Mesothelial cell of epicardium (in vitro differentiated cells): ENCODE measurements around the gene CYP4B1. TPM values are rescaled to one million over a fixed set of nuclear protein-coding genes. Genes with fewer than 3 reads are reported as not detected.

Experiments
- DNase-seq, 2 experiments: peaks; one replicate each; pipeline ENCODE4 v3.0.0; 2021; ENCODE audit warnings: low spot score in 2 of 2; ENCODE audit not compliant: unreplicated experiment in 2 of 2
- H3K27ac Mint-ChIP-seq: 2 replicates; pipeline ENCODE4 v1.8.0; 2021; ENCODE audit warnings: mixed read lengths
- H3K27me3 Mint-ChIP-seq: 2 replicates; pipeline ENCODE4 v1.8.0; 2021; ENCODE audit warnings: low read depth, mixed read lengths
- H3K36me3 Mint-ChIP-seq: 2 replicates; pipeline ENCODE4 v1.8.0; 2021; ENCODE audit warnings: mixed read lengths
- H3K4me1 Mint-ChIP-seq: 2 replicates; pipeline ENCODE4 v1.8.0; 2021; ENCODE audit warnings: mixed read lengths
- H3K4me3 Mint-ChIP-seq: 2 replicates; pipeline ENCODE4 v1.8.0; 2021; ENCODE audit warnings: mild to moderate bottlenecking, moderate library complexity, mixed read lengths
- H3K9me3 Mint-ChIP-seq: 2 replicates; pipeline ENCODE4 v1.8.0; 2021; ENCODE audit warnings: mixed read lengths
- CTCF ChIP-seq: fragments of 200-600 bp; sonication (generic); IDR thresholded peaks from one replicate; pipeline ENCODE4 v1.5.0; 2021; ENCODE audit warnings: antibody characterized with exemption; ENCODE audit not compliant: unreplicated experiment
- total RNA-seq: library from RNA; stranded (reverse); gene quantifications from 3 replicates; pipeline ENCODE4 v1.2.1, GENCODE V29; 2021

The CYP4B1 gene
- total RNA-seq, 1 donor from 2014 or later, result 0.40 TPM

GRCh38 chr1:46818591-46818990 lies 19.7 kb downstream of the CYP4B1 start:
- TF ChIP-seq CTCF, result no peak
- Mint-ChIP-seq H3K27me3 (peaks cover 12% of the 10 kb centered on the region), H3K27ac (no peak overlapping the region), H3K36me3 (no peaks in the 10 kb centered on the region), H3K4me3 (no peak overlapping the region), H3K9me3 (no peaks in the 10 kb centered on the region), H3K4me1 (no peaks in the 10 kb centered on the region)
- no peak for DNase-seq

- Mint-ChIP-seq H3K36me3 (no peaks in the 10 kb centered on the region), H3K27ac (no peak overlapping the region), H3K4me3 (no peak overlapping the region), H3K27me3 (peaks cover 7% of the 10 kb centered on the region), H3K9me3 (no peaks in the 10 kb centered on the region), H3K4me1 (no peaks in the 10 kb centered on the region)
- no peak for TF ChIP-seq CTCF
- no peak for DNase-seq
Measured at GRCh38 chr1:46819335-46819734, 20.5 kb downstream of the CYP4B1 start.

- Mint-ChIP-seq H3K27me3 (peaks cover 7% of the 10 kb centered on the region), H3K9me3 (no peaks in the 10 kb centered on the region)
- no peak for TF ChIP-seq CTCF
Measured at GRCh38 chr1:46820076-46820475, 21.2 kb downstream of the CYP4B1 start.

GRCh38 chr1:46820560-46821060 lies 21.8 kb downstream of the CYP4B1 start:
- no peaks in the 10 kb centered on the region for H3K36me3 Mint-ChIP-seq
- H3K27ac Mint-ChIP-seq, result no peak overlapping the region
- peaks cover 7% of the 10 kb centered on the region for H3K27me3 Mint-ChIP-seq
- TF ChIP-seq CTCF, result no peak
- no peaks in the 10 kb centered on the region for H3K4me1 Mint-ChIP-seq
- no peak for DNase-seq
- no peaks in the 10 kb centered on the region for H3K9me3 Mint-ChIP-seq
- H3K4me3 Mint-ChIP-seq, result no peak overlapping the region

More at GRCh38 chr1:46820076-46820475, 21.2 kb downstream of the CYP4B1 start:
- H3K4me1 Mint-ChIP-seq, result no peaks in the 10 kb centered on the region
- no peak for DNase-seq
- H3K36me3 Mint-ChIP-seq, result no peaks in the 10 kb centered on the region
- H3K27ac Mint-ChIP-seq, result no peak overlapping the region
- H3K4me3 Mint-ChIP-seq, result no peak overlapping the region

- Mint-ChIP-seq H3K27me3 (peaks cover 5% of the 10 kb centered on the region), H3K4me3 (no peak overlapping the region), H3K4me1 (no peaks in the 10 kb centered on the region), H3K27ac (no peak overlapping the region), H3K36me3 (no peaks in the 10 kb centered on the region), H3K9me3 (no peaks in the 10 kb centered on the region)
- TF ChIP-seq CTCF, result no peak
- no peak for DNase-seq
Measured at GRCh38 chr1:46822248-46822826, 23.5 kb downstream of the CYP4B1 start.
